Parathyroid adenoma (tissue), 2 donors: ENCODE results near the gene HSPB7.
"Not testable (repeated sequence)": the region's sequence is repeated elsewhere in the genome, so short reads cannot be mapped to it uniquely, and the experiment has no call there.

Experiments
- H2AFZ ChIP-seq: fragments of 300-600 bp; sonication (generic); one replicate; pipeline ENCODE4 v1.7.0; 2017; ENCODE audit warnings: antibody characterized with exemption, mild to moderate bottlenecking
- H3K27ac ChIP-seq: fragments of 300-600 bp; sonication (generic); one replicate; pipeline ENCODE4 v1.7.0; 2017
- H3K27me3 ChIP-seq: fragments of 300-600 bp; sonication (generic); one replicate; pipeline ENCODE4 v1.7.0; 2017; ENCODE audit warnings: low read length; ENCODE audit not compliant: control insufficient read depth, insufficient read depth
- H3K36me3 ChIP-seq: fragments of 300-600 bp; sonication (generic); one replicate; pipeline ENCODE4 v1.7.0; 2017; ENCODE audit warnings: low read length; ENCODE audit not compliant: control insufficient read depth, insufficient read depth
- H3K4me1 ChIP-seq: fragments of 300-600 bp; sonication (generic); one replicate; pipeline ENCODE4 v1.7.0; 2017; ENCODE audit warnings: control low read depth
- H3K4me2 ChIP-seq: fragments of 300-600 bp; sonication (generic); one replicate; pipeline ENCODE4 v1.7.0; 2017; ENCODE audit warnings: low read length
- H3K4me3 ChIP-seq: fragments of 300-600 bp; sonication (generic); one replicate; pipeline ENCODE4 v1.7.0; 2017; ENCODE audit warnings: low read depth, low read length
- H3K79me2 ChIP-seq: fragments of 300-600 bp; sonication (generic); one replicate; pipeline ENCODE4 v1.7.0; 2017; ENCODE audit warnings: control low read depth
- H3K9ac ChIP-seq: fragments of 300-600 bp; sonication (generic); one replicate; pipeline ENCODE4 v1.7.0; 2017; ENCODE audit warnings: mild to moderate bottlenecking
- H3K9me3 ChIP-seq: fragments of 300-600 bp; sonication (generic); one replicate; pipeline ENCODE4 v1.7.0; 2017; ENCODE audit warnings: low read length; ENCODE audit not compliant: control insufficient read depth
- TF ChIP-seq, protein P1 (sequence below): fragments of 300-600 bp; sonication (generic); IDR thresholded peaks from one replicate; pipeline ENCODE4 v1.7.0; 2017; ENCODE audit warnings: antibody characterized with exemption, mild to moderate bottlenecking
- donor health status: primary hyperparathyroidism.

HSPB7 gene

DNA sequence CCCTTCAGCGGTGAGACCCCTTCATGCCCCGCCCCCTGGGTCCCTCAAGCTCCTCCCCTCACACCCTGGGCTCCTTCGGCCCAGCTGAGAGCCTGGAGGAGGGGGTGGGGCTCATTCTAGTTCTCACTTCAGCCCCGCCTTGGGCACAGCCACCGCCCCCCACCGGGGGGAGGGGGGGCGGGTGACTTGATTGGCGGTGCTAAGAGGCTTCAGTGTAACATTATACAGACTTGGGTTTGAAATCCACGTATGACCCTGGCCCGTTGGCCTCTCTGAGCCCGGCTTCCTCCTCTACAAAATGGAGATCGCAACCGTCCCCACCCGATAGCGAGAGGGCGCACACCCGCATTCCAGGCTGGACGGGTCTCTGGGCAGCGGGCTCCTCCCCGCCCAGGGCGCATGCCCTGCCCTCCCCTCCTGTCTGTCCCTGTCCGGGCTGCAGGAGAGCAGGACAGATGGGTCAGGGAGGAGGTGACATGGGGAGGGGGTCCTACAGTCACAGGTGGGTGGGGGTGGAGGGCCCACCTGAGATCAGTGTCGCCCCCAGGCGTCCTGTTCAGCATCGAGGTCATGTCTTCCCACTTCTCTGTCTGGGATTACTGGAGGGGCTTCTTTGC is 30.8 kb upstream of the HSPB7 start:
- no peak overlapping the region for H3K27ac ChIP-seq
- H2AFZ ChIP-seq = peak overlapping the region; percentile 74
- no peaks in the 10 kb centered on the region for H3K79me2 ChIP-seq
- H3K4me3 ChIP-seq = peak overlapping the region; percentile 45
- no peaks in the 10 kb centered on the region for H3K36me3 ChIP-seq
- no peaks in the 10 kb centered on the region for H3K27me3 ChIP-seq
- peak overlapping the region; percentile 71 for H3K4me2 ChIP-seq
- no peaks in the 10 kb centered on the region for H3K4me1 ChIP-seq
- H3K9me3 ChIP-seq = no peaks in the 10 kb centered on the region
- H3K9ac ChIP-seq = no peak overlapping the region
- TF ChIP-seq, protein P1, sequence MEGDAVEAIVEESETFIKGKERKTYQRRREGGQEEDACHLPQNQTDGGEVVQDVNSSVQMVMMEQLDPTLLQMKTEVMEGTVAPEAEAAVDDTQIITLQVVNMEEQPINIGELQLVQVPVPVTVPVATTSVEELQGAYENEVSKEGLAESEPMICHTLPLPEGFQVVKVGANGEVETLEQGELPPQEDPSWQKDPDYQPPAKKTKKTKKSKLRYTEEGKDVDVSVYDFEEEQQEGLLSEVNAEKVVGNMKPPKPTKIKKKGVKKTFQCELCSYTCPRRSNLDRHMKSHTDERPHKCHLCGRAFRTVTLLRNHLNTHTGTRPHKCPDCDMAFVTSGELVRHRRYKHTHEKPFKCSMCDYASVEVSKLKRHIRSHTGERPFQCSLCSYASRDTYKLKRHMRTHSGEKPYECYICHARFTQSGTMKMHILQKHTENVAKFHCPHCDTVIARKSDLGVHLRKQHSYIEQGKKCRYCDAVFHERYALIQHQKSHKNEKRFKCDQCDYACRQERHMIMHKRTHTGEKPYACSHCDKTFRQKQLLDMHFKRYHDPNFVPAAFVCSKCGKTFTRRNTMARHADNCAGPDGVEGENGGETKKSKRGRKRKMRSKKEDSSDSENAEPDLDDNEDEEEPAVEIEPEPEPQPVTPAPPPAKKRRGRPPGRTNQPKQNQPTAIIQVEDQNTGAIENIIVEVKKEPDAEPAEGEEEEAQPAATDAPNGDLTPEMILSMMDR = no peak

DNA sequence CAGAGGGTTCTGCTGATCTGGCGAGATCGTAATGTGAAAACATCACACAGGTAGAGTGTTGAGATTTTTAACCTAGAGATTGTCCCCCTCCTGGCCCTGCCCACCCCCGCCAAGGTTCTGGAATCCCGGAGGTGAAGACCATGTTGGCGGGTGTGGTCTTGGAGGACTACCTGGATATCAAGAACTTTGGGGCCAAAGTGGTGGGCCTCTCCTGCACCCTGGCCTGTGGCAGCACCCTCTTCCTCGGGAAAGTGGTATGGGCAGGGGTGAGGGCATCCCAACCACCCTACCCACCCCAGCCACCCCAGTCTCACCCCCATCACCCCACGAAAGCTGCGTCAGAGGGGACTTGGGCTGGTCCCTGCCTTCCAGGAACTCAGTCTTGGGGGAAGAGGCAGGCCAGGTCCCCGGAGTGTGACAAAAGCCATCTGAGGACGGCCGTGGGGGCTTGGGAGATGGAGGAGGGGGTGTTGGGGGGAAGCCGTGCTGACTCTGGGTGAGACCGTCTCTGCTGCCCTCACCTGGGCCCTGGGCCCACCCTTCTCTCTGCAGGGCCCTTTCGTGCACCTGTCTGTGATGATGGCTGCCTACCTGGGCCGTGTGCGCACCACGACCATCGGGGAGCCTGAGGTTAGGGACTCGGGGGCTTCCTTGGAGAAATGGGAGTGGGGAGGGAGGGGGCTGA is 30.1 kb upstream of the HSPB7 start:
- no peak overlapping the region for H3K27ac ChIP-seq
- H2AFZ ChIP-seq = no peak overlapping the region
- no peaks in the 10 kb centered on the region for H3K27me3 ChIP-seq
- no peaks in the 10 kb centered on the region for H3K9me3 ChIP-seq
- TF ChIP-seq, protein P1 = no peak
- H3K79me2 ChIP-seq = no peaks in the 10 kb centered on the region
- peak overlapping the region; percentile 71 for H3K4me2 ChIP-seq
- H3K4me1 ChIP-seq = no peaks in the 10 kb centered on the region
- H3K36me3 ChIP-seq = no peaks in the 10 kb centered on the region
- H3K4me3 ChIP-seq = no peak overlapping the region
- H3K9ac ChIP-seq = no peak overlapping the region

DNA sequence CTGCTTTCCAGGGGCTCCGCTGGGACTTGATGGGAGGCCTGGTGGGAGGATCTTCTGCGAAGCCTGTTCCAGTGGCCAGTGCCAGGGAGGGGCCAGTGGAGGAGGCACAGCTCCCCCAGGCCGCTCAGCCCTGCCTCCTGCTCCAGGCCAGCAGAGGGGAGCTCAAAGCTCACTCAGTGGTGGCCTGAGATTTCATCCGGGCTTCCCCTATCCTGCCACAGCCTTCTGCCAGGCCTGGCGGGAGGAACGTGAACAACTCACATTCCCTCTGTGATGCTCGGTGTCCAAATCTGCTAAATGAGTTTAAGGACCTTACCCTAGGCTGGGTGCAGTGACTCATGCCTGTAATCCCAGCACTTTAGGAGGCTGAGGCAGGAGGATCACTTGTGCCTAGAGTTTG is 29.0 kb upstream of the HSPB7 start:
- H3K9ac ChIP-seq = no peak overlapping the region
- TF ChIP-seq, protein P1 = no peak
- H3K9me3 ChIP-seq = no peaks in the 10 kb centered on the region
- no peaks in the 10 kb centered on the region for H3K79me2 ChIP-seq
- H3K27ac ChIP-seq = no peak overlapping the region
- no peak overlapping the region for H3K4me3 ChIP-seq
- no peaks in the 10 kb centered on the region for H3K27me3 ChIP-seq
- H2AFZ ChIP-seq = no peak overlapping the region
- H3K4me1 ChIP-seq = no peaks in the 10 kb centered on the region
- H3K4me2 ChIP-seq = no peak overlapping the region
- H3K36me3 ChIP-seq = no peaks in the 10 kb centered on the region

DNA sequence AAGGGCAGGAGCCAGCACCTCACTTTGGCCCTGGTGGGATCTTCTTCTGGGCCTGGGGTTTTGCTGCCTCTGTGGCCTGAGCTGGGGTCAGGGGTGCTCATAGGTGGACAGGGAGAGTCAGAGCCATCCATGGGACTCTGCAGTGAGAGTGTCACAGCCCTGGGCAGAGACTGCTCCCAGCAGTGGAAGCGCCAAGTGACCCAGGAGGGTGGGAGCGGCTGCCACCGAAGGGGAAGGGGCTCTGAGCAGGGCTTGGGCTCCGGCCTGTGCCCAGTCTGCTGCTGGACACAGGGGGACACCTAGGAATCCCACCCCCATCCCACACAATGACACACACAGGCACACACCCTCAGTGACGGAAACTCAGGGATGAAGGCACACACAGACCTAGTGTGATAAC is 26.1 kb upstream of the HSPB7 start:
- no peaks in the 10 kb centered on the region for H3K36me3 ChIP-seq
- H3K4me1 ChIP-seq = no peaks in the 10 kb centered on the region
- no peak overlapping the region for H3K4me3 ChIP-seq
- H3K4me2 ChIP-seq = peak overlapping the region; percentile 22
- no peaks in the 10 kb centered on the region for H3K9me3 ChIP-seq
- no peaks in the 10 kb centered on the region for H3K79me2 ChIP-seq
- no peaks in the 10 kb centered on the region for H3K27me3 ChIP-seq
- no peak overlapping the region for H3K27ac ChIP-seq
- TF ChIP-seq, protein P1 = no peak
- H3K9ac ChIP-seq = no peak overlapping the region
- H2AFZ ChIP-seq = no peak overlapping the region

DNA sequence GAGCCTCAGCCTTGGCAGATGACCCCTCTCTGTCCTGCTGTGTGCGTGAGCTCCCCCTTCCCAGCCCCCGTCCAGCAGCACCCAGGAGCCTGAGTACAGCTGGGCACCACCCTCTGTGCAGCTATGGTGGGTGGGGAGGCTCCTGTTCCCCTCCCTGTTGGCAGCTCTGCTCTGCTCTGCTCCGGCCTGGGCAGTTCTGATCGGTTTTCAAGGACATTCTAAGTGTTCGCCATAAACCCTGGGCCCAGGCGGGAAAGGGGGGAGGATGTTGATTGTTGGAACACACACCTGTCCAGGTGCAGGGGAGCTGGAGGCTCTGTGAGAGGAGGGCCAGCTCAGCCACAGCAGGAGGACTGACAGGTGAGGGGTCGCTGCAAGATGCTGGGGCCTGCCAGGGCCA is 25.7 kb upstream of the HSPB7 start, which contains the start of gene CLCNKB:
Gene CLCNKB, plus strand, starts transcription at position 262 of the 400 bp plus-strand sequence. CDS start 711 bp downstream, outside the sequence.
- no peak within 1 kb of the TSS for H3K9ac ChIP-seq
- H2AFZ ChIP-seq = no peak within 1 kb of the TSS
- H3K4me3 ChIP-seq = no peak within 1 kb of the TSS
- no peaks in the 10 kb centered on the region for H3K4me1 ChIP-seq
- TF ChIP-seq, protein P1 = no peak
- no peaks in the 10 kb centered on the region for H3K79me2 ChIP-seq
- no peaks in the 10 kb centered on the region for H3K9me3 ChIP-seq
- peak within 1 kb of the TSS; percentile 22 for H3K4me2 ChIP-seq
- no peaks in the 10 kb centered on the region for H3K27me3 ChIP-seq
- no peak within 1 kb of the TSS for H3K27ac ChIP-seq
- H3K36me3 ChIP-seq = no peaks in the 10 kb centered on the region

DNA sequence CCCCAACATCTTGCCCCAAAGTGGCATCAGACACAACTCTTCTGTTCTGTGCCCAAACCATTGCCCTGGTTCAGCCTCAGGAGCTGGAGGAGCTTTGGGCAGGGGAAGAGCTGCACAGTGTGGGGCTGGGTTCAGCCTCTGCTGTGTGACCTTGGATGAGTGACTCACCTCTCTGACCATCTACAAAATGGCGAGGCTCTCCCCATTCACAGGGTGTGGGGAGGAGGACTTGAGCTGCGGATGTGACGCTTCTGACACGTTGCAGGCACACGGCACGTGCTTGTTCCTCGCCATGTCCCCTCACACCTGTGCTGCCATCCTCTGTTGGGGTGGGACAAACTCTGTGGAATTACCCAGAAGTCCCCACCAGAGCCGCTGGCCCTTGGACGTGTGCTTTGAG is 24.8 kb upstream of the HSPB7 start:
- not testable (repeated sequence) for H3K27ac ChIP-seq, H3K9me3 ChIP-seq, H3K27me3 ChIP-seq, H3K4me3 ChIP-seq, H3K4me2 ChIP-seq, H3K79me2 ChIP-seq, H2AFZ ChIP-seq, H3K4me1 ChIP-seq, H3K36me3 ChIP-seq, H3K9ac ChIP-seq
